Fibroblast of pulmonary artery (primary cell): ENCODE measurements around the gene UST.
"Not testable (repeated sequence)": the region's sequence is repeated elsewhere in the genome, so short reads cannot be mapped to it uniquely, and the experiment has no call there.

Experiments used
- DNase-seq: peaks from one replicate; pipeline ENCODE4 v3.0.0-alpha.2; 2010; ENCODE audit warnings: low read depth
- H3K4me3 ChIP-seq: replicated peaks from 2 replicates; pipeline ENCODE4 v1.5.1; 2011; ENCODE audit warnings: low read depth, mild to moderate bottlenecking, control low read depth, low read length, moderate library complexity
- CTCF ChIP-seq: IDR thresholded peaks from 2 replicates; pipeline ENCODE4 v1.5.1; 2011; ENCODE audit warnings: mild to moderate bottlenecking, control low read depth, low read length, inconsistent platforms; ENCODE audit errors: missing control alignments

UST gene

GRCh38 chr6:148846778-148847761, 100.2 kb downstream of the UST start:
- no peak for DNase-seq
- no peak for TF ChIP-seq CTCF
- no peak overlapping the region for H3K4me3 ChIP-seq

GRCh38 chr6:148848915-148849314, 102.1 kb downstream of the UST start:
- H3K4me3 ChIP-seq: no peak overlapping the region
- DNase-seq: no peak
- no peak for TF ChIP-seq CTCF

GRCh38 chr6:148849449-148849848, 102.6 kb downstream of the UST start:
- not testable (repeated sequence) for H3K4me3 ChIP-seq, DNase-seq

GRCh38 chr6:148850964-148851363, 104.1 kb downstream of the UST start:
- TF ChIP-seq CTCF: no peak
- no peak overlapping the region for H3K4me3 ChIP-seq
- no peak for DNase-seq

- no peak for DNase-seq
Observed at GRCh38 chr6:148851683-148852556, 105.1 kb downstream of the UST start.

GRCh38 chr6:148852688-148853087, 105.9 kb downstream of the UST start:
- DNase-seq: no peak
- no peak for TF ChIP-seq CTCF
- no peak overlapping the region for H3K4me3 ChIP-seq

More at GRCh38 chr6:148851683-148852556, 105.1 kb downstream of the UST start:
- no peak overlapping the region for H3K4me3 ChIP-seq
- no peak for TF ChIP-seq CTCF

GRCh38 chr6:148853113-148853512, 106.3 kb downstream of the UST start:
- DNase-seq, H3K4me3 ChIP-seq: not testable (repeated sequence)
